ENCODE measurements around the gene SEMA3F.

Gene SEMA3F

GRCh38 chr3:50156549-50157493 is 1.7 kb downstream of the SEMA3F start:
- DNase-seq (ENCODE audit: low read depth) = no peak

DNA sequence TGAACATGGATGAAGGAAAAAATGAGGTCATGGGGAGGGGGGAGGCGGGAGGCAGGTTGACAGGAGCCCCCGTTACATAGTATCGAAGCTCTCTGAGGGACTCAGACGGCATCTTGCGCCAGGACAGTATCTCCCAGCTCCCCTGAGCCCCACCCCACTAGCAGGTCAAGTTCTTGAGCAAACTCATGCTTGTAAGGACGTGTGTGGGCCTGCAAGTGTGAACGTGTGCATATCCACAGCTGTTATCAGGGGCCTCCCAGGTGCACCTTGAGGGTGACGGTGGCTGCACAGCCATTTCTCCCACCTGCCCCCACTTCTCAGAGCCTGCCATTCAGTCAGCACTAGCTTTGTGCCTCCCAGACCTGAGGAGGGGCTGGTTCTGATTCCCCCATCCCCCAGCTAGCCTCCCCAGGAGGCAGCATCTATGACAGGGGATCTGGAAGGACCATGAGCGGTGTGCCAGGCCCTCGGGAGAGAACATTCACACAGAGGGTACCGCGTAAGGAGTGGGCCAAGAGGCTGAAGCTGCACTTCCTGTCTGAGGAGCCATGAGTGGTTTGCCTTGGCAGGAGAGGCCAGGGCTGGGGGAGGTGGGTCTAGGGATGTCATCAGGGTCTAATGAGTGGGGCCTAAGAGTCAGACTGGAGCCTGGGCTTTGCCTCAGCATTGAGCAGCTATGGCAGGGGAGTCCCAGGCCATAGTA is 2.9 kb downstream of the SEMA3F start:
- DNase-seq (ENCODE audit: low read depth) = no peak

DNA sequence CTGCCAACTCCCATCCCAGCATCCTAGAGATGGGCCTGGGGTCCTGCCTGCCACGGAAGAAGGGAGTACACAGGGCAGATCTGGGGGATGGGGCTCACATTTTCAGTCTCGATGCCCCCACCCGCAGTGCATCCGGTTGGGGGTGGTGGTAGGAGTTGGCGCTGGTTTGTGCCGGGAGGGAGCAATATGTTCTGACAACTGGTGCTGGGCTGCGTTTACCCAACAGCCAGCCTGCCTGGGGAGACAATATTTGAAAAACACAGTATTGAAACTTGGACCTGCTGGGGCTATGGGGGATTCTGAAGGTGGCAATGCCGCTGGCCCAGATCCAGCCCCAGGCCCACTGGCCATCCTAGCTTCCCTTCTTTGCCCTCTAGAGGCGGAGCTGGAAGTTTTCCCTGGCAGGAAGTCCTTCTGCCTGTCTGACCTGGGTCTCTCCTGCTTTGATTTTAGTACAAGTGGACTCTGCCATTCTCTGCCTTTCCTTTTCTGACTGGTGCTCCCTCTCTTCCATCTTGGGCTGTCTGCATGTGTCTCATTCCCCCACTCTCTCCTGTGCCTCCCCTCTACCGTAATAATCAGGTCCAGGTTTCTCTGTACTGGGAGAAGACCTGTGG is 3.5 kb downstream of the SEMA3F start:
- DNase-seq (ENCODE audit: low read depth) = no peak

- no peak for DNase-seq (ENCODE audit: low read depth)
Measured at GRCh38 chr3:50160561-50160983, 5.4 kb downstream of the SEMA3F start.

- DNase-seq (ENCODE audit: low read depth) = no peak
Measured at GRCh38 chr3:50161320-50161719, 6.2 kb downstream of the SEMA3F start.

DNA sequence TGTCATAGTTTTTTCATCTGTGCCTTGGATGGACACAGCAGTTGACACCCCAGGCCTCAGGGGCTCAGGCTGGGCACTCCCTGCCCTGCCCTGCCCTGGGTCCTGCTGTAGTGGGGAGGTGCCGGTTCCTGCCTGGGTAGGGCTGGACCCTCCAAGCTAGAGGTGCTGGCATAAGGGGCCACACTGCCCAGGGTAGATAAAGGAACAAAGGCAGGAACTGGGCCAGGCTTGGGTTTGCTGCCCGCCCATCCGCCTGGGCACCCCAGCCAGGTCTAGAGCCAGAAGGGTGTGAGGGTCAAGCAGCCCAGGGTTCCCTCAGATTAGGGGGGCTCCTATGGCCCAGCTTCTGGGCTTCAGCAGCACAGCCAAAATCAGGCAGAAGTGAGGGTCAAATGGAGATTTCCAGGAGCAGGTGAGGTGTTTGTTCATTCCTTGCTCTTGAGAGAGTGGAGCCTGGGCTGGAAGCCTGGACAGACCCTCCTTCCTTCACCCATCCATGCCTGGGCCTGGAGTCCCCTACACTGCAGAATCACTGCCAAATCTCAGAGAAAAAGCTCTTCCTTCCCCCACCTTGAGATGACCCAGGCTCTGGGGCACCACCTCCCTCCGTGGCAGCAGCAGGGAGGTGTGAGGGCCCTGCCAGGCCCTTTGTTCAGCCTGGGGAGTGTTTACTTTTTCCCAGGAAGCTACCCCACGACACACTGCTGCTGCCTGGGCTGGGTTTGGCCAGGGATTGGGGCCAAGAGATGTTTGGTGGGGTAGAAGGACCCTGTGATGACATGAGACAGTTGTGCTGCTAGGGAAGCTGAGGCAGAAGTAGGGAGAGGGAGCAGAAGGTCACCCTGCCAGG is 7.1 kb downstream of the SEMA3F start:
- DNase-seq (ENCODE audit: low read depth) = no peak

DNA sequence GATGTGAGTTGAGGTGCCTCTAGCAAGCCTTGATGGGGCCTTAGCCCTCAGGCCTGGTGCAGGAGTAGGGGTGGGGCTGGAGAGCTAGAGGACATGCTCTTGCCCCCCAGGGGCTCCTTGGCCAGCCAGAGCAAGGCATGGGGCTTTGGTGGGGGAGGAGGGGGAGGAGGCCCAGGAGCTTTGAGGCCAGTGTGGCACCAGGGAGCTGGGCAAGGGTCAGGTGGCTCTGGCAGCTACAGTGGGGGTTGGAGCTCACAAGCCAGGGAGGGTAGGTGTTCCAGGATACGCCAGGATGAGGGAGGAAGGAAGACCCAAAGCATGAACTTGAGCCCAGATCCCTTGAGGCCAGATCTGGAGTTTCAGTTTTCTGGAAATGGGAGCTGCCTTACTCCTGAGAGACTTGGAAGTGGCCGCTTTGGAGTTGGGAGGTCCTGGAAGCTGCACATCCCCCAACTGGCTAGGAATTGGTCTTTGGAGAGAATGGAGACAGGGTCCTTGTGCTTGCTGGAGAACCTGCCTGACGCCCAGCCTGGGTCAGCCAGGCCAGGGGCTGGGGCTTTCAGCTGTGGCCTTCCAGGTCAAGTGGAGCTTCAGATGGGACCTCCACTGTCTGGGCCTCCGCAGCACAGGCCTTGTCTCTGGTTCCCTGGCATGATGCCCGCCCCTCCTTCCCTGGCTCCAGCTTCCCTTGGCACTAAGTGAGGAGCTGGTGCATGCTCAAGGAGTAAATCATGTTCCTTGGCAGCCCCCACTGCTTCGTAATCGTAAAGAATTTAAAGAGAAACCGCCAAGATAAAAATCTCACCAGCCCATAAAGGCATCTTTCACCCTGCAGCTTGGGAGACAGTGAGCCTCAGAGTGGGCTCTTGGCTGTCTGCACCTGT is 8.7 kb downstream of the SEMA3F start:
- DNase-seq (ENCODE audit: low read depth) = no peak

- no peak for DNase-seq (ENCODE audit: low read depth)
Measured at GRCh38 chr3:50164481-50164880, 9.4 kb downstream of the SEMA3F start.

DNA sequence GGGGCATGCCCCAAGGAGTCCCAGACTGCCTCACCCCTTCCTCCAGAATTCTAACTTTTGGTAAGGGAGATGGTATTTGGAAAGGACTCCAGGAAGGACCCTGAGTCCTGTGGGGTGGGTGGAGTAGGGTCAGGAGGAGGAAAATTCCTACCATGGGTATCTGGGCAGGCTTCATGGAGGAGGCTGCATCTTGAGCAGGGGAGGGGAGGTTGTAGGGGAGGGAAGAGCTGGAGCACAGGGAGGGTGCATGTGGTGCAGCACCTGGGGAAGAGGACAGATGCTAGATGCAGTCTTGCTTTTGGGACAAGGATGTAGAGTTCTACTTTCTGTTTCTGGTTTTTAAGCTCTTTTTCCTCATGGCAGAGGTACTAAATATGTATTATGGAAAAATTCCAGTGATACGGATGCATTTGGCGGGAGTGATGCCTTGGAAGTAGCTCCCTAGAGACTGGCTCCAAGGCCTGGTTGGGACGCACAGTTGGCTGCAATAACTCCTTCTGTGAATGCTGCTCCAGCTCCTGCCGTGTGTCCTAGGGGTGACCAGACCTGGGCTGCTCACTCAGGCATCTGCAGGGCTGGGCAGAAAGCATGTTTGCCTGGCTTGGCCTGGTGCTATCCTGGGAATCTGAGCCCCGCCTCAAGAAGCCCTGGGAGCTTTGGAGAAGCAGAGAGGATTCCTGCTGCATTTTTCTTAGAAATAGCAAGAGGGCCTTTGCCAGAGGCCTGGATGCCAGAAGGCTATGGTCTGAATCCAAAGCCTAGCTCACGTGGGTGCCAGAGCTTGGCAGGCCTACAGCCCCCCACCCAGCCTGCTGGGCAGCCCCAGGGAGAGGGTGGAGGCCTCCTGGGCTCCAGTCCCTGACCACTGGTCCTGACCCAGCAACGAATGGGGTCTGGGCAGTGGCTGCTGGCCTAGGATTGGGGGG is 10.1 kb downstream of the SEMA3F start:
- no peak for DNase-seq (ENCODE audit: low read depth)

GRCh38 chr3:50165910-50166538 is 10.9 kb downstream of the SEMA3F start:
- DNase-seq (ENCODE audit: low read depth) = no peak

- DNase-seq (ENCODE audit: low read depth) = no peak
Measured at GRCh38 chr3:50166620-50167019, 11.5 kb downstream of the SEMA3F start.

- DNase-seq (ENCODE audit: low read depth) = no peak
Measured at GRCh38 chr3:50167069-50167840, 12.1 kb downstream of the SEMA3F start.

GRCh38 chr3:50167841-50168209 is 12.7 kb downstream of the SEMA3F start:
- DNase-seq (ENCODE audit: low read depth) = no peak

- no peak for DNase-seq (ENCODE audit: low read depth)
Measured at GRCh38 chr3:50168388-50168787, 13.3 kb downstream of the SEMA3F start.

GRCh38 chr3:50168791-50169190 is 13.7 kb downstream of the SEMA3F start:
- DNase-seq (ENCODE audit: low read depth) = no peak

- DNase-seq (ENCODE audit: low read depth) = no peak
Measured at GRCh38 chr3:50169232-50169832, 14.2 kb downstream of the SEMA3F start.

- no peak for DNase-seq (ENCODE audit: low read depth)
Measured at GRCh38 chr3:50169858-50170257, 14.7 kb downstream of the SEMA3F start.

DNA sequence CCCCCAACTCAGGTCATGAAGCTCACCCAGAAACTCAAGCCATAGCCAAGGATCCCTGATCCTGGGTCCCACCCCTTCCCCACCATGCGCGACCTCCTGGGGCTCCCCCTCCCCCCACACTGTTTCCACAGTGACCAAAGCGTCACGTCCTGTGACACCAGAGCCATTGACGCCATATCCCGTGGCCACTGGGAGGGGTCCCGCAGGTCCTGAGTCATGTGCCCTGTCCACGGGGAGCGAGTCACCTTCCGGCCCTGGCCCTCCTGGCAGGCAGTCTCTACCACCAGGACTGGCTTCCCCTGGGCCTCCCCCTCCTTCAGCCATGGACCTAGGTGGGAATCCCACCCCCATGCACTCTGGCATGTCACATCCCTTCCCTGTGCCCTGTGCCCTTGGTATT is 15.6 kb downstream of the SEMA3F start:
- DNase-seq (ENCODE audit: low read depth) = no peak
